Spleen (tissue), 11 donors: ENCODE measurements around the gene PDGFA. TPM values are rescaled to one million over a fixed set of nuclear protein-coding genes. Genes with fewer than 3 reads are reported as not detected.
A peak's percentile ranks its signal among the peaks of the same experiment; 100 is the strongest.

ENCODE experiments used
- DNase-seq: peaks from one replicate; pipeline ENCODE4 v3.0.0-alpha.2; 2020
- H3K27ac ChIP-seq, 8 donors: fragments of 200-600 bp; sonication (generic) in 7 of 8; 1 replicate in 4 of 8; 2 replicates in 4 of 8; pipeline versions ENCODE4 v1.5.0 to v1.8.0; 2016 to 2021; ENCODE audit warnings: inconsistent platforms in 4 of 8, mild to moderate bottlenecking in 4 of 8, moderate library complexity in 1 of 8
- H3K27me3 ChIP-seq, 7 donors: fragments of 200-600 bp; sonication (generic) in 6 of 7; replicated peaks in 1 of 7; 1 replicate in 4 of 7; 2 replicates in 3 of 7; pipeline versions ENCODE4 v1.5.0 to v1.8.0; 2016 to 2021; ENCODE audit warnings: inconsistent platforms in 3 of 7, mild to moderate bottlenecking in 1 of 7
- H3K36me3 ChIP-seq, 6 donors: fragments of 200-600 bp; sonication (generic) in 5 of 6; 1 replicate in 4 of 6; 2 replicates in 2 of 6; pipeline versions ENCODE4 v1.5.0 to v1.8.0; 2016 to 2021; ENCODE audit warnings: inconsistent platforms in 2 of 6
- H3K4me1 ChIP-seq, 6 donors: fragments of 200-600 bp; sonication (generic) in 5 of 6; 1 replicate in 3 of 6; 2 replicates in 3 of 6; pipeline versions ENCODE4 v1.5.0 to v1.8.0; 2016 to 2021; ENCODE audit warnings: inconsistent platforms in 3 of 6
- H3K4me3 ChIP-seq, 8 donors: fragments of 200-600 bp; sonication (generic) in 7 of 8; 1 replicate in 4 of 8; 2 replicates in 4 of 8; pipeline versions ENCODE4 v1.5.0 to v1.8.0; 2016 to 2021; ENCODE audit warnings: inconsistent platforms in 4 of 8, mild to moderate bottlenecking in 4 of 8, moderate library complexity in 2 of 8
- H3K9me3 ChIP-seq, 8 donors: fragments of 200-600 bp; sonication (generic) in 7 of 8; 1 replicate in 4 of 8; 2 replicates in 4 of 8; pipeline versions ENCODE4 v1.5.0 to v1.8.0; 2016 to 2021; ENCODE audit warnings: inconsistent platforms in 4 of 8
- CTCF ChIP-seq, 11 experiments: fragments of 200-600 bp in 7 of 11; fragments of 450-650 bp in 4 of 11; sonication (generic) in 4 of 11; IDR thresholded peaks in 8 of 11; conservative IDR thresholded peaks in 3 of 11; 1 replicate in 7 of 11; 2 replicates in 4 of 11; pipeline versions ENCODE4 v1.4.0 to v1.8.0; 2016 to 2021; ENCODE audit warnings: antibody characterized with exemption in 11 of 11, inconsistent platforms in 4 of 11, mild to moderate bottlenecking in 1 of 11
- POLR2A ChIP-seq, 3 donors: fragments of 450-650 bp; IDR thresholded peaks; one replicate each; pipeline ENCODE4 v1.5.1; 2017; ENCODE audit warnings: antibody characterized with exemption in 3 of 3, mild to moderate bottlenecking in 1 of 3
- POLR2AphosphoS5 ChIP-seq, 3 donors: sonication (generic); formaldehyde crosslinking; IDR thresholded peaks; one replicate each; pipeline ENCODE4 v1.5.1; 2017; ENCODE audit warnings: antibody characterized with exemption in 3 of 3
- WGBS, 5 donors: extraction: QIAGEN DNeasy Blood & Tissue Kit in 3 of 5; methylation state at CpG; one replicate each; pipeline versions ENCODE4 v1.1.5 to v1.1.7; 2013 to 2018; 5-methylcytosine and 5-hydroxymethylcytosine counted together
- intact Hi-C: fragments of 100-400 bp; cut with DNase I; formaldehyde crosslinking; loops from one replicate; pipeline ENCODE4 v1.15.0; 2023; ENCODE audit warnings: low total_unique reads
- polyA plus RNA-seq, 3 donors: library from polyadenylated mRNA; stranded (reverse); fragments of 200-250 nt; gene quantifications; one replicate each; pipeline ENCODE4 v1.2.1, GENCODE V29; 2013
- total RNA-seq, 7 donors: library from RNA; depleted of rRNA in 3 of 7; stranded (reverse); fragments of >200 nt in 3 of 7; fragmentation: NEBNext Ultra II Directional in 4 of 7; extraction: Animal tissue kit (Norgen Biotek cat#: 25700) in 4 of 7; gene quantifications; one replicate each; pipeline versions ENCODE4 v1.1.0 to v1.2.1, GENCODE V29; 2016 to 2021
- donor health status: healthy with polysubstance abuse.
- donor health status: DM: no; HTN: no; CAD: no; lungs with moderate emphysema.
- donor health status: DM: no; HTN: no; CAD: no.
- donor health status: Bipolar disorder and iron deficiency.
- donor health status: healthy.
- donor health status: DM: no; HTN: no; CAD: no.
- donor health status: DM: yes; HTN: yes; CAD: no.

The PDGFA gene
- total and polyA plus RNA-seq, 10 donors = 6.1 to 49.5 (median 19.9) TPM

DNA sequence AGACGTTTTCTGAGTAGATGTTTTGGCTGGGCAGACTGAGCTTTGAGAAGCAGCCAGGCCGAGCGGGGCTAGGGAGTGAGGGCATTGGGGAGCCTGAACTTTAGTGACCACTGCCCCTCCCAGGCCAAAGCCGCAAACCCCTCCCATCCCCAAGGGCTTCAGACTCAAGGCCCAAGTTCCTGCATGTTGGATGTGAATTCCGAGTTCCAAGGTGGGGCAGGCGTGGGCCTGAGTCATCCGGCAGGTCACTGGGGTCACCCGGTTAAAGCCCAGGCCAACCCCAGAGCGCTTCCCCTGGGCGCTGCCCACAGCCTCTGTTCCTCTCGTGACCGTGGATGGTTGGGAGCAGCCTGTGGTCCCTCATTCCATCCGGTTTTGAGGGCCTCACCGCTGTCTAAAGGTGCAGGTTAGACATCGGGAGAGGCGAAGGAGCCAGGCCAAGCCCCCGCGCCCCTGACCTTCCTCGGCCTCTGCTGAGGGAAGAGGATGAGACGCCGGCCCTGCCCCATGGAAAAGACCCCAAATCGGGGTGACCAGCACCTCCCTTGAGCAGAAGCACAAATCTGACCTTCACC is 6.9 kb upstream of the PDGFA start:
- peak in 2 of 3 donors; percentile 49 to 62 for TF ChIP-seq POLR2AphosphoS5 (IDR thresholded peaks at IDR 0.05)
- TF ChIP-seq CTCF (IDR thresholded peaks at IDR 0.05 in 8 of 11, conservative IDR thresholded peaks at IDR 0.05 in 3 of 11) = no peak
- Histone ChIP-seq H3K9me3 (no peaks in the 10 kb centered on the region), H3K36me3 (no peaks in the 10 kb centered on the region), H3K27me3 (peaks cover 0 to 26% (median 15%) of the 10 kb centered on the region in 7 donors), H3K4me1 (peaks cover 12 to 38% (median 20%) of the 10 kb centered on the region in 6 donors), H3K4me3 (no peak overlapping the region), H3K27ac (peak overlapping the region in 4 of 8 donors; percentile 8 to 50 (median 30))
- intact Hi-C loops = no loop called here
- DNase-seq = no peak
- 68 to 86% (median 77%) methylated on average over 22 of the region's 22 CpGs for WGBS, 5 donors

DNA sequence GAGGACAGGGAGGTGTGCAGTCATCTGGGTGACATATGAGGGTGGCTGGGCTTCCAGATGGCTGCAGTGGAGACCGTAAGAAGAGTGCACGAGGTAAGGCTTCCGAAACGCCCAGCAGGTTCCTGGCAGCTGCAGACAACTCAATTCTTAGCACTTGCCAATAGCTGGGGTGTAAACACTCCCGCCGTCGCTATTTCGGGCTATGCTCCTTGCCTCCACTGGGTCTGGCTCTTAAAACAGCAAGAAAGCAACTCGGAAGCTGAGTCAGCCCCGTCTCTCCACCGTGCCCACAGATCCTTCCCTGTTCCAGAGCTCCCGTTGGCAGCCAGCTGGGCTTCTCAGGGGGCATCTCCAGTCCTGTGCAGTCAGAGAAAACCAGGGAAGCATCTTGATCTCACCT is 6.1 kb upstream of the PDGFA start:
- peak overlapping the region in 3 of 8 donors; percentile 23 to 50 (median 38) for H3K27ac ChIP-seq
- no peaks in the 10 kb centered on the region for H3K36me3 ChIP-seq
- intact Hi-C loops = no loop called here
- H3K4me1 ChIP-seq = peaks cover 18 to 46% (median 28%) of the 10 kb centered on the region in 6 donors
- 79 to 85% (median 82%) methylated on average over 10 to 12 of the region's 12 CpGs for WGBS, 5 donors
- no peak for TF ChIP-seq POLR2A (IDR thresholded peaks at IDR 0.05)
- TF ChIP-seq CTCF (IDR thresholded peaks at IDR 0.05 in 8 of 11, conservative IDR thresholded peaks at IDR 0.05 in 3 of 11) = no peak
- no peak for TF ChIP-seq POLR2AphosphoS5 (IDR thresholded peaks at IDR 0.05)
- no peaks in the 10 kb centered on the region for H3K9me3 ChIP-seq
- H3K27me3 ChIP-seq = peaks cover 0 to 31% (median 22%) of the 10 kb centered on the region in 7 donors
- DNase-seq = no peak
- no peak overlapping the region for H3K4me3 ChIP-seq

- peaks cover 0 to 38% (median 32%) of the 10 kb centered on the region in 7 donors for H3K27me3 ChIP-seq
These were observed 5.2 kb upstream of the PDGFA start for GRCh38 chr7:524800-525199.

More at GRCh38 chr7:524800-525199, 5.2 kb upstream of the PDGFA start:
- intact Hi-C loops = no loop called here
- H3K36me3 ChIP-seq = no peaks in the 10 kb centered on the region
- DNase-seq = no peak
- no peak overlapping the region for H3K27ac ChIP-seq
- 86 to 92% (median 89%) methylated on average over 9 of the region's 9 CpGs for WGBS, 5 donors
- no peak overlapping the region for H3K4me3 ChIP-seq
- no peaks in the 10 kb centered on the region for H3K9me3 ChIP-seq
- TF ChIP-seq POLR2A (IDR thresholded peaks at IDR 0.05) (no peak), CTCF (IDR thresholded peaks at IDR 0.05 in 8 of 11, conservative IDR thresholded peaks at IDR 0.05 in 3 of 11) (no peak), POLR2AphosphoS5 (IDR thresholded peaks at IDR 0.05) (no peak)
- peaks cover 24 to 56% (median 37%) of the 10 kb centered on the region in 6 donors for H3K4me1 ChIP-seq
